HG03066 (cell line): ENCODE results near the gene BANP.
A peak's percentile ranks its signal among the peaks of the same experiment; 100 is the strongest.

Experiments used
- ATAC-seq: cut with Tn5 transposase; IDR thresholded peaks from one replicate; pipeline ENCODE4 v1.9.1; 2021; ENCODE audit warnings: low read depth; ENCODE audit not compliant: unreplicated experiment

BANP gene

GRCh38 chr16:88062341-88063210 is 111.3 kb downstream of the BANP start:
- no peak for ATAC-seq

- ATAC-seq = no peak
Observed at GRCh38 chr16:88063211-88063773, 112.1 kb downstream of the BANP start.

GRCh38 chr16:88064011-88064888 is 113.0 kb downstream of the BANP start:
- ATAC-seq = no peak

GRCh38 chr16:88064889-88065746 is 113.9 kb downstream of the BANP start:
- no peak for ATAC-seq

- no peak for ATAC-seq
Observed at GRCh38 chr16:88065747-88066142, 114.5 kb downstream of the BANP start.

- ATAC-seq = no peak
Observed at GRCh38 chr16:88066234-88066633, 115.0 kb downstream of the BANP start.

GRCh38 chr16:88066680-88067529 is 115.7 kb downstream of the BANP start:
- no peak for ATAC-seq

GRCh38 chr16:88067530-88068411 is 116.5 kb downstream of the BANP start:
- ATAC-seq = no peak

- ATAC-seq = no peak
Observed at GRCh38 chr16:88068476-88069396, 117.5 kb downstream of the BANP start.

GRCh38 chr16:88069397-88070168 is 118.3 kb downstream of the BANP start:
- ATAC-seq = peak; percentile 94

GRCh38 chr16:88070341-88070740 is 119.1 kb downstream of the BANP start:
- no peak for ATAC-seq

GRCh38 chr16:88070989-88071625 is 119.9 kb downstream of the BANP start:
- ATAC-seq = no peak

GRCh38 chr16:88071908-88072307 is 120.7 kb downstream of the BANP start:
- no peak for ATAC-seq

GRCh38 chr16:88072571-88073001 is 121.4 kb downstream of the BANP start:
- no peak for ATAC-seq

- no peak for ATAC-seq
Observed at GRCh38 chr16:88073201-88073721, 122.0 kb downstream of the BANP start.

- ATAC-seq = no peak
Observed at GRCh38 chr16:88074041-88074440, 122.8 kb downstream of the BANP start.
